Measurements from ENCODE around the gene TNFRSF25.
"Not testable (repeated sequence)": the region's sequence is repeated elsewhere in the genome, so short reads cannot be mapped to it uniquely, and the experiment has no call there.

The TNFRSF25 gene

DNA sequence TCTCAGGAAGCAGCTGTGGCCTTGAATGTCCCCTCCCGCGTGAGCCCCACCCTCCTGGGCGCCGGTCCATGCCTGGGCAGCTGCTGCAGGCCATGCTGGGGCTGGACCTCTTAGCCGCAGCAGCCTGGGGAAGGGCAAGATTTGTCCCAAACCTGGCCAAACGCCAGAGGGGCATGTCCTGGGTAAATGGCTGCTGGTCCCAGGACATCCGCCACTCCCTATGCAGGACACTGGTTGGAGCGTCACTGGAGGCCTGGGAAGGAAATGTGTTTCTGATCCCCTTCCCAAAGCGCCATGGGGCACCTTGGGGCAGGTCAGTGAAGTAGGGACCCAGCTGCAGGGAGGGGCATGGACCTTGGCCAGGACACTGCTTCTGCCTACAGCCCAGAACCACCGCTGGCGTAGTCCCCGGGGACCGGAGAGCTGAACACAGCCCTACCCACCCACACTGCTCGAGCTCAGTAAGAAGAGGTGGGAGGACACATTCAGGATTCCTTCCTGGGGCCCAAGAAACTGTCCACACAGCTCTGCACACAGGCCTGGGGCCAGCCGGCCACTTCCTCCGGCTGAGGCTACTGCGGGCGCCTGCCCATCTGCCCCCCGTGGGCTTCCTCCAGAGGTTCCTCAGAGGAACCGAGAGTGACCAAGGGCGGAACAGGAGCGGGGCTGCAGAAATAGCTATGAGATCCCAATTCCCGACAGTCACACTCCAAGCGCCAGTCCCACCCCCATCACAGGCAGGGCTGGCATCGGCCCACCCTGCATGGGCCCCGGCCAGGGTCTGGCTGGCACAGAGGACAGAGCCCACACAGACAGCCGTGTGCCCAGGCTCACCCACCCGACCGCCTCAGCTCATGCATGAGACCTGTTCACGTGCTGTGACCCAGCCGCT lies 36.3 kb upstream of the TNFRSF25 start:
- DNase-seq (ENCODE audit: low read depth in 2 of 3, low spot score in 1 of 3): no peak

GRCh38 chr1:6501279-6501813 lies 35.4 kb upstream of the TNFRSF25 start:
- no peak for DNase-seq (ENCODE audit: low read depth in 2 of 3, low spot score in 1 of 3)

GRCh38 chr1:6500544-6501278 lies 34.7 kb upstream of the TNFRSF25 start:
- DNase-seq (ENCODE audit: low read depth in 2 of 3, low spot score in 1 of 3): no peak

DNA sequence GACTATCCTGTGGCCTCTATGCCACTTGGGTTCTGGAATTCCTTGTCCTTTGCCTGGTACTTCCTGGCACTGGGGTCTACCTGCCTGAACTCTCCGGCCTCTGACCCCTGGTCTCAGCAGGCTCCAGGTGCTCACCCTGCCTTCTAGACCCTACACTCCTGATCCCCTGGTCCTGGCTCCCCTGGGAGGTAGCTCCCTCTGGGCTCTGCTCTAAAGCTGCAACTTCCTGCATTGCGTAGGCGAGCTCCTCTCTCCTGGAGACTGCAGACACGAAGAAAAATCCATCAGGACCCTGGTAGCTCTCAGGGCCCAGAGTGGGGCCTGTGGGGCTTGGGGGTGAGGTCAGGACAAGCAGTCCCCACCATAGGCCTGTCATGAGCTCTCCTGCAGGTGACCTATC lies 33.3 kb upstream of the TNFRSF25 start:
- DNase-seq (ENCODE audit: low read depth in 2 of 3, low spot score in 1 of 3): no peak

GRCh38 chr1:6498576-6499111 lies 32.7 kb upstream of the TNFRSF25 start:
- no peak for DNase-seq (ENCODE audit: low read depth in 2 of 3, low spot score in 1 of 3)

GRCh38 chr1:6497867-6498575 lies 32.0 kb upstream of the TNFRSF25 start:
- no peak for DNase-seq (ENCODE audit: low read depth in 2 of 3, low spot score in 1 of 3)

GRCh38 chr1:6497215-6497866 lies 31.4 kb upstream of the TNFRSF25 start:
- DNase-seq (ENCODE audit: low read depth in 2 of 3, low spot score in 1 of 3): peak in 1 of 3 donors; percentile 32

GRCh38 chr1:6496890-6497214 lies 30.9 kb upstream of the TNFRSF25 start:
- DNase-seq (ENCODE audit: low read depth in 2 of 3, low spot score in 1 of 3): no peak

GRCh38 chr1:6496365-6496721 lies 30.4 kb upstream of the TNFRSF25 start:
- no peak for DNase-seq (ENCODE audit: low read depth in 2 of 3, low spot score in 1 of 3)

- no peak for DNase-seq (ENCODE audit: low read depth in 2 of 3, low spot score in 1 of 3)
Observed at GRCh38 chr1:6495540-6496364, 29.8 kb upstream of the TNFRSF25 start.

DNA sequence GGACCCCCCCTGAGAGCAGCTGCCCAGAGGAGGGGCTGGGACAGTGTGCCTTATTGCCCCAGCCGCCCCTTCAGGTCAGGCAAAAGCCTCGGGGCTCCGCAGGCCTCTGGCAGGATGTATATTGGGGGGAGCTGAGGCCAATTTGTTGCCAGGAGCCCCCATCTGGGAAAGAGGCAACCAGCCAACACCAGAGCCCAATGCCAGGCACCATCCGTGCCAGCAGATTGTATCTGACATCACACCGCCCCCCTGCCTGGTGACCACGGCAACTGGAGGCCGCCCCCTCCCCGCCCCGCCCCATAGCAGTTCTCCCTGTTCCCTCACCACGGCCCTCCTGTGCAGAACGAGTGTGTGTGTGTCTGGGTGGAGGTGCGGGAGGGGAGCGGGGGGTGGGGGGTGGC lies 29.1 kb upstream of the TNFRSF25 start:
- no peak for DNase-seq (ENCODE audit: low read depth in 2 of 3, low spot score in 1 of 3)

- DNase-seq (ENCODE audit: low read depth in 2 of 3, low spot score in 1 of 3): no peak
Observed at GRCh38 chr1:6494627-6495026, 28.7 kb upstream of the TNFRSF25 start.

DNA sequence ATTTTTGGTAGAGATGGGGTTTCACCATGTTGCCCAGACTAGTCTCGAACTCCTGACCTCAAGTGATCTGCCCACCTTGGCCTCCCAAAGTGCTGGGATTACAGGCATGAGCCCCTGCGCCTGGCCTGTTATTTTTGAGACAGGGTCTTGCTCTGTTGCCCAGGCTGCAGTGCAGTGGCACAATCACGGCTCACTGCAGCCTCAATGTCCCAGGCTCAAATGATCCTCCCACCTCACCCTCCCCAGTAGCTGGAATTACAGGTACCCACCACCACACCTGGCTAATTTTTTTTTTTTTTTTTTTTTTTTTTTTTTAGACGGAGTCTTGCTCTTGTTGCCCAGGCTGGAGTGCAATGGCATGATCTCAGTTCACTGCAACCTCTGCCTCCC lies 27.9 kb upstream of the TNFRSF25 start:
- DNase-seq (ENCODE audit: low read depth in 2 of 3, low spot score in 1 of 3): not testable (repeated sequence)

DNA sequence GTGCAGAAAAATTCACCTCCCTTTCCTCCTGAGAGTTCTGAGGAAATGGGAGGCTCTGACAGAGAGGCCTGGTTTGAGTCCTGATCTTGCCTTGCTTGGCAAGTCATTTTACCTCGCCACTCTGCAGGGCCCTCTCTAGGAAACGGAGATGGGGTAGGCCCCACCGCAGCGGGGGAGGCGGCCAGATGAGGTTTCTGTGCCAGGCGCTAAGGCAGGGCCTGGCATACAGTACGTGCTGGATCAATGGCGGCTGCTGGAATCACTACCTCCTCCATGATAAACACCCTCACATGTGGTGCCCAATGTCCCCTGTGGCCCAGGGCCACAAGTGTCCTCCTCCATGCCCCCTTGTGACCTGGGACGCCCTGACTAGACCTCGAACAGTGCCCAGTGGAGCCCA lies 26.0 kb upstream of the TNFRSF25 start:
- no peak for DNase-seq (ENCODE audit: low read depth in 2 of 3, low spot score in 1 of 3)

- no peak for DNase-seq (ENCODE audit: low read depth in 2 of 3, low spot score in 1 of 3)
Observed at GRCh38 chr1:6491480-6491962, 25.5 kb upstream of the TNFRSF25 start, which contains the start of gene PLEKHG5. TSS of gene PLEKHG5 (minus strand) at chr1:6491667. CDS start at chr1:6477571, 14,096 bp downstream.

GRCh38 chr1:6491081-6491449 lies 25.1 kb upstream of the TNFRSF25 start:
- no peak for DNase-seq (ENCODE audit: low read depth in 2 of 3, low spot score in 1 of 3)

GRCh38 chr1:6490181-6491080 lies 24.5 kb upstream of the TNFRSF25 start:
- DNase-seq (ENCODE audit: low read depth in 2 of 3, low spot score in 1 of 3): peak; percentile 45 to 60 (median 50)

DNA sequence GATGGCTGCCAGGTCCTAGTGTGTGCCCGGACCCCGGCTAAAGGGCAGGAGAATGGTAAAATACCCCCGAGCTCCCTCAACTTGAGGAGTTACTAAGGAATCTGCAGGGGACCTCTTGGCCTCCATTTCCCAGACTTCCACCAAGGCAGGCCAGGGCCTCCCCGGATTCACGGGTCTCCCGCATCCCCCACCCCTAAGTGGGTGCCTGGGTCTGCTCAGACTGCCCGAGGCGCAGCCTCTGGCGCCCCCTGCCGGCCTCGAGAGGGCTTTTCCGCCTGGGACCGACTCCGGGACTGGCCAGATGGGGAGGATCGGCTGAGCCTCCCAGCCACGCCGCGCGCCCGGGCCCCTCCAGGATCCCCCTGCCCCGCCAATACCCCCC lies 23.8 kb upstream of the TNFRSF25 start:
- DNase-seq (ENCODE audit: low read depth in 2 of 3, low spot score in 1 of 3): peak; percentile 69 to 77 (median 73)

DNA sequence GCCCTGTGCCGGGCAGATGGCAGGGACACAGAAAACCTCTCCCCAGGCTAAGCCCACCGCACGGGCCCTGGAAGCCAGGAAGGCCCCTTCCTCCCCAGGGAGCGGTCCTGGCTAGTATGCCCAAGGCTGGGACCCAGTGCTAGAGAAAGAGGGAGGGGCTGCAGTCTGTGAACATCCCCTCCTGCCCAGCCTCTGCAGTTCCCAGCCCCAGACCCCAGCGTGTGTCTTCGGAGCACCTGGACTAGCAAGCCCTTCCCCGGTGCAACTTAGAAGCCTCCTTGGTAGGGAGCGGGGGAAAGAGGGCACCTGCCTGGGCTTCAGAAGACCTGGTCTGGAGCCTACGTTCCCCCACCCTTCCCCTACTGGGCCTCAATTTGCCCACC lies 23.4 kb upstream of the TNFRSF25 start:
- no peak for DNase-seq (ENCODE audit: low read depth in 2 of 3, low spot score in 1 of 3)

Measured in stimulated activated CD4-positive, alpha-beta T cell treated with anti-CD3 and anti-CD28 coated beads, Interleukin-12 subunit alpha, Interleukin-12 subunit beta, amount 100 ng/mL, for 48 hours (primary cell).